Loucy (cell line): ENCODE results near the gene AGXT.
"Not testable (repeated sequence)": the region's sequence is repeated elsewhere in the genome, so short reads cannot be mapped to it uniquely, and the experiment has no call there.

Source experiments
- EZH2phosphoT487 ChIP-seq: fragments of 200-600 bp; IDR thresholded peaks from 2 replicates; pipeline ENCODE4 v1.6.1; 2018; ENCODE audit warnings: antibody characterized with exemption, mild to moderate bottlenecking, moderate library complexity, borderline replicate concordance
- TF ChIP-seq, protein P1 (sequence below): fragments of 200-600 bp; sonication (generic); conservative IDR thresholded peaks from 2 replicates; pipeline ENCODE4 v1.5.1; 2014; ENCODE audit warnings: mild to moderate bottlenecking, antibody characterized with exemption, low read length

GRCh38 chr2:240846309-240846708, 22.3 kb upstream of the AGXT start:
- TF ChIP-seq, protein P1, sequence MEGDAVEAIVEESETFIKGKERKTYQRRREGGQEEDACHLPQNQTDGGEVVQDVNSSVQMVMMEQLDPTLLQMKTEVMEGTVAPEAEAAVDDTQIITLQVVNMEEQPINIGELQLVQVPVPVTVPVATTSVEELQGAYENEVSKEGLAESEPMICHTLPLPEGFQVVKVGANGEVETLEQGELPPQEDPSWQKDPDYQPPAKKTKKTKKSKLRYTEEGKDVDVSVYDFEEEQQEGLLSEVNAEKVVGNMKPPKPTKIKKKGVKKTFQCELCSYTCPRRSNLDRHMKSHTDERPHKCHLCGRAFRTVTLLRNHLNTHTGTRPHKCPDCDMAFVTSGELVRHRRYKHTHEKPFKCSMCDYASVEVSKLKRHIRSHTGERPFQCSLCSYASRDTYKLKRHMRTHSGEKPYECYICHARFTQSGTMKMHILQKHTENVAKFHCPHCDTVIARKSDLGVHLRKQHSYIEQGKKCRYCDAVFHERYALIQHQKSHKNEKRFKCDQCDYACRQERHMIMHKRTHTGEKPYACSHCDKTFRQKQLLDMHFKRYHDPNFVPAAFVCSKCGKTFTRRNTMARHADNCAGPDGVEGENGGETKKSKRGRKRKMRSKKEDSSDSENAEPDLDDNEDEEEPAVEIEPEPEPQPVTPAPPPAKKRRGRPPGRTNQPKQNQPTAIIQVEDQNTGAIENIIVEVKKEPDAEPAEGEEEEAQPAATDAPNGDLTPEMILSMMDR = not testable (repeated sequence)
- TF ChIP-seq EZH2phosphoT487 = not testable (repeated sequence)
